ENCODE data around the gene EIF4E1B. TPM values are rescaled to one million over a fixed set of nuclear protein-coding genes. Genes with fewer than 3 reads are reported as not detected.

The EIF4E1B gene
- total RNA-seq, 4 donors from 2014 or later, result not detected

GRCh38 chr5:176630681-176631222 is 277 bp downstream of the EIF4E1B start:
- peak overlapping the region; percentile 14 to 60 (median 46) for H3K4me3 ChIP-seq
- ATAC-seq, result peak in 1 of 2 donors; percentile 14
- H3K27ac ChIP-seq, result peak overlapping the region in 1 of 4 donors; percentile 41
- H3K36me3 ChIP-seq, result no peaks in the 10 kb centered on the region
- TF ChIP-seq CTCF (IDR thresholded peaks at IDR 0.05 in 4 of 5, conservative IDR thresholded peaks at IDR 0.05 in 1 of 5) (no peak), POLR2A (IDR thresholded peaks at IDR 0.05) (peak in 1 of 2 donors; percentile 1)
- DNase-seq, result no peak
- in situ Hi-C loops (cut with MboI; ENCODE audit: low sequenced_read_pairs in 4 of 4), result no loop called here
- intact Hi-C loops (cut with DNase I; ENCODE audit: low total_unique reads), result no loop called here
- no peaks in the 10 kb centered on the region for H3K9me3 ChIP-seq
- H3K4me1 ChIP-seq, result peaks cover 11% of the 10 kb centered on the region in 2 donors
- H3K27me3 ChIP-seq, result peaks cover 17 to 30% (median 18%) of the 10 kb centered on the region in 3 donors

DNA sequence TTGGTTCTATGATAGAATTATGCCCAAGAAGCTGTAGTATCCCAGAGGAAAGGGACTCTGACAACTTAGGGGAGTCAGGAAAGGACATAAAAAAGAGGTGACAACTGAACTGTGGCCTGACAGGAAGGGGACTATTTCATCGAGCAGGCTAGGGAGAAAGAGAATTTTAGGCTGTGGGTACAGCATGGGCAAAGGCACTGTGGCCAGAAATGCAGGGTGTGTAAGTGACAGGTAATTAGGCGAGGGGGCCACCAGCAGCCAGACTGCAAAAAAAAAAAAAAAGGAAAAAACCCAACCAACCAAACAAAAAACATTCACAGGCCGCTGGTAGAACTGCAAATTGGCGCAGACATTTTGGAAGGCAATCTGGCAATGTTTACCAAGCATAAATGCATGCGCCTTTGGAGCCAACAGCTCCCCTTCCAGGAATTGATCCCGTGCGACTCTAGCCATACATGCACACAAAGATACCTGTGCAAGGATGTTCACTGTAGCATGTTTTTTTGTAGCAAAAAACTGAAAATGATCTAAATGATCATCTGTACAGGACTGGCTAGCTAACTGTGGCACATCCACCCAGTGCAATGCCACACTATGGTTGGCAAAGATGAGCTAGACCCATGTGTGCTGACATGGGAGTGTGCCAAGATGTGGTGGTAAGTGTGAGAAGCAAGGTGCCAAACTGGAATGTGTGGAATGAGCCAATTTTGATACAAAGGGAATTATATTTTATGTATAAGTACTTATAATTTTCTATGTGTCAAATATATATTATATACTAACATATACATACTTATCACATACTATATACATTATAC is 1.1 kb downstream of the EIF4E1B start:
- TF ChIP-seq CTCF (IDR thresholded peaks at IDR 0.05 in 4 of 5, conservative IDR thresholded peaks at IDR 0.05 in 1 of 5), result no peak
- TF ChIP-seq POLR2A (IDR thresholded peaks at IDR 0.05), result no peak
- H3K27me3 ChIP-seq, result peaks cover 17 to 30% (median 18%) of the 10 kb centered on the region in 3 donors
- in situ Hi-C loops (cut with MboI; ENCODE audit: low sequenced_read_pairs in 4 of 4) (no loop called here), intact Hi-C loops (cut with DNase I; ENCODE audit: low total_unique reads) (no loop called here)
- H3K9me3 ChIP-seq, result no peaks in the 10 kb centered on the region
- no peak for ATAC-seq
- H3K4me1 ChIP-seq, result peaks cover 11% of the 10 kb centered on the region in 2 donors
- no peaks in the 10 kb centered on the region for H3K36me3 ChIP-seq
- no peak overlapping the region for H3K4me3 ChIP-seq
- H3K27ac ChIP-seq, result no peak overlapping the region
- DNase-seq, result no peak

DNA sequence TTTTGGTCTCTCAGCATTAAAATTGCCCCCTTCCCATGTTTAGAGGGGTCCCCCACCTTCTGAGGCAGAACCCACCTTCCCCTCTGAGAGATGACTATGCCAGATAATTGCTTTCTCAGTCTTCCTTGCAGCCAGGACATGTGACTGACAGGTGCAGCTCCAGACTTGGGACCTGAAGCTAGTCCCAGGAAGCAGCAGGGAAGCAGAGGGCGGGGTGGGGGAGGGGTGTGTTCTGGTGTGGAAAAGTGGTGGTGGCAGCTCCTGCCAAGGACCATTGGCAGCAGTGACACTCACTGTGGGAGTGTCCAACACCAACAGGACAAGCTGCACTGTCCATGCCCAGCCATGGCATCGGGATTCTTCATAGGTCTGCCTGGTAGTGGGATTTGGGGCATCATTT is 2.3 kb downstream of the EIF4E1B start:
- Histone ChIP-seq H3K27me3 (peaks cover 15 to 21% (median 17%) of the 10 kb centered on the region in 3 donors), H3K9me3 (no peaks in the 10 kb centered on the region), H3K36me3 (no peaks in the 10 kb centered on the region), H3K4me1 (peaks cover 11% of the 10 kb centered on the region in 2 donors), H3K4me3 (no peak overlapping the region), H3K27ac (peak overlapping the region in 1 of 4 donors; percentile 58)
- intact Hi-C loops (cut with DNase I; ENCODE audit: low total_unique reads) (no loop called here), in situ Hi-C loops (cut with MboI; ENCODE audit: low sequenced_read_pairs in 4 of 4) (no loop called here)
- DNase-seq (peak; percentile 61 to 66), ATAC-seq (peak; percentile 56 to 72)
- TF ChIP-seq CTCF (IDR thresholded peaks at IDR 0.05 in 4 of 5, conservative IDR thresholded peaks at IDR 0.05 in 1 of 5) (no peak), POLR2A (IDR thresholded peaks at IDR 0.05) (no peak)

- peaks cover 11% of the 10 kb centered on the region in 2 donors for H3K4me1 ChIP-seq
- H3K27ac ChIP-seq, result no peak overlapping the region
- H3K9me3 ChIP-seq, result no peaks in the 10 kb centered on the region
- TF ChIP-seq POLR2A (IDR thresholded peaks at IDR 0.05) (no peak), CTCF (IDR thresholded peaks at IDR 0.05 in 4 of 5, conservative IDR thresholded peaks at IDR 0.05 in 1 of 5) (no peak)
- intact Hi-C loops (cut with DNase I; ENCODE audit: low total_unique reads) (no loop called here), in situ Hi-C loops (cut with MboI; ENCODE audit: low sequenced_read_pairs in 4 of 4) (no loop called here)
- H3K4me3 ChIP-seq, result no peak overlapping the region
- no peaks in the 10 kb centered on the region for H3K36me3 ChIP-seq
- no peak for DNase-seq
- no peak for ATAC-seq
- peaks cover 11 to 16% (median 13%) of the 10 kb centered on the region in 3 donors for H3K27me3 ChIP-seq
These were observed 3.1 kb downstream of the EIF4E1B start for GRCh38 chr5:176633598-176633997.
